ENCODE measurements around the gene NAT8L. TPM values are rescaled to one million over a fixed set of nuclear protein-coding genes. Genes with fewer than 3 reads are reported as not detected.

Gene NAT8L
- total and polyA plus RNA-seq, 2 of the 13 experiments (the other 11 are each of a cell fraction or from before 2014, with no cell fraction given), result 2.2 to 3.3 TPM

- no peak for TF ChIP-seq ZNF720 (CRISPR knock-in tag; IDR thresholded peaks at IDR 0.05)
- no peak for TF ChIP-seq RORA (CRISPR knock-in tag; IDR thresholded peaks at IDR 0.05)
- no peak for TF ChIP-seq ZNF709 (CRISPR knock-in tag; IDR thresholded peaks at IDR 0.05)
- TF ChIP-seq ZNF292 (CRISPR knock-in tag; IDR thresholded peaks at IDR 0.05; ENCODE audit: borderline replicate concordance, low read depth), result peak; percentile 81
- TF ChIP-seq ZNF124 (CRISPR knock-in tag; IDR thresholded peaks at IDR 0.05), result no peak
- no peak for TF ChIP-seq FOXM1 (CRISPR knock-in tag; IDR thresholded peaks at IDR 0.05)
- peak; percentile 74; the same call in 1 of the 2 replicates for TF ChIP-seq HIC2 (CRISPR knock-in tag; IDR thresholded peaks at IDR 0.05; ENCODE audit: low read depth)
- 0 out of 2 replicates have a peak, but pooled peaks have one; percentile 9 for TF ChIP-seq HDAC2 (CRISPR knock-in tag; IDR thresholded peaks at IDR 0.05)
- TF ChIP-seq DZIP1 (CRISPR knock-in tag; IDR thresholded peaks at IDR 0.05), result no peak
- TF ChIP-seq STAT5B (CRISPR knock-in tag; IDR thresholded peaks at IDR 0.05), result no peak
- no peak for TF ChIP-seq ZNF234 (CRISPR knock-in tag; conservative IDR thresholded peaks at IDR 0.05)
- no peak for TF ChIP-seq NFATC3 (CRISPR knock-in tag; IDR thresholded peaks at IDR 0.05)
- no peak for TF ChIP-seq MTERF4 (CRISPR knock-in tag; IDR thresholded peaks at IDR 0.05)
- TF ChIP-seq MED13 (CRISPR knock-in tag; IDR thresholded peaks at IDR 0.05), result 0 out of 2 replicates have a peak, but pooled peaks have one; percentile 24
- TF ChIP-seq SYNCRIP (IDR thresholded peaks at IDR 0.05; ENCODE audit: insufficient read depth, low read depth, low read length), result no peak
- no peak for TF ChIP-seq ZNF337 (CRISPR knock-in tag; IDR thresholded peaks at IDR 0.05; ENCODE audit: borderline replicate concordance, low read depth)
- no peak for TF ChIP-seq SNAPC2 (CRISPR knock-in tag; IDR thresholded peaks at IDR 0.05)
- TF ChIP-seq NCOA1 (CRISPR knock-in tag; IDR thresholded peaks at IDR 0.05), result no peak
- peak; percentile 33; the same call in 1 of the 2 replicates for TF ChIP-seq POGZ (CRISPR knock-in tag; IDR thresholded peaks at IDR 0.05)
- no peak for TF ChIP-seq PAWR (CRISPR knock-in tag; IDR thresholded peaks at IDR 0.05; ENCODE audit: borderline replicate concordance)
- no peak for TF ChIP-seq YEATS4 (CRISPR knock-in tag; IDR thresholded peaks at IDR 0.05; ENCODE audit: borderline replicate concordance)
- TF ChIP-seq TP53 (CRISPR knock-in tag; conservative IDR thresholded peaks at IDR 0.05), result 0 out of 2 replicates have a peak, but pooled peaks have one; percentile 68
- TF ChIP-seq ZSCAN20 (CRISPR knock-in tag; IDR thresholded peaks at IDR 0.05; ENCODE audit: borderline replicate concordance), result no peak
- TF ChIP-seq ZUFSP (CRISPR knock-in tag; IDR thresholded peaks at IDR 0.05; ENCODE audit: borderline replicate concordance), result no peak
- TF ChIP-seq JUND (CRISPR knock-in tag; IDR thresholded peaks at IDR 0.05), result no peak
These were observed 17.9 kb downstream of the NAT8L start (continued) for GRCh38 chr4:2076908-2077536.
